Frontal cortex (tissue), 4 donors: ENCODE results near the gene CPT1A. TPM values are rescaled to one million over a fixed set of nuclear protein-coding genes. Genes with fewer than 3 reads are reported as not detected.

ENCODE experiments used
- DNase-seq, 2 donors: peaks; one replicate each; pipeline ENCODE4 v3.0.0; 2012; ENCODE audit warnings: low spot score in 2 of 2
- FAIRE-seq: peaks from 2 replicates; lab custom pipeline; 2012; peaks lifted over from hg19 to GRCh38; lab: Jason Lieb, UNC
- total RNA-seq: library from RNA; depleted of rRNA; stranded (reverse); fragments of >200 nt; gene quantifications from one replicate; pipeline ENCODE4 v1.2.3, GENCODE V29; 2014
- donor health status: control.
- donor health status: control.
- donor health status: control.

The CPT1A gene
- total RNA-seq, 1 donor from 2014 or later, result 4.5 TPM

- FAIRE-seq (no peak), DNase-seq (peak; percentile 51 to 71)
Observed at GRCh38 chr11:68855205-68855981, 13.7 kb upstream of the CPT1A start.

GRCh38 chr11:68854273-68854958 lies 12.7 kb upstream of the CPT1A start:
- DNase-seq (no peak), FAIRE-seq (no peak)

- DNase-seq (no peak), FAIRE-seq (no peak)
Observed at GRCh38 chr11:68852628-68853027, 10.9 kb upstream of the CPT1A start.

GRCh38 chr11:68848429-68848828 lies 6.7 kb upstream of the CPT1A start:
- no peak for DNase-seq
- no peak for FAIRE-seq

- no peak for FAIRE-seq
- no peak for DNase-seq
Observed at GRCh38 chr11:68847395-68847794, 5.7 kb upstream of the CPT1A start.

GRCh38 chr11:68845351-68846002 lies 3.8 kb upstream of the CPT1A start:
- DNase-seq, result no peak
- no peak for FAIRE-seq

GRCh38 chr11:68844801-68845200 lies 3.1 kb upstream of the CPT1A start:
- FAIRE-seq (no peak), DNase-seq (no peak)

- FAIRE-seq (no peak), DNase-seq (no peak)
Observed at GRCh38 chr11:68844376-68844775, 2.7 kb upstream of the CPT1A start.

- peak in 1 of 2 donors; percentile 49 for DNase-seq
- no peak for FAIRE-seq
Observed at GRCh38 chr11:68843703-68844312, 2.1 kb upstream of the CPT1A start.

- no peak for DNase-seq
- no peak for FAIRE-seq
Observed at GRCh38 chr11:68843052-68843561, 1.4 kb upstream of the CPT1A start.

GRCh38 chr11:68842427-68843051 lies 823 bp upstream of the CPT1A start:
- FAIRE-seq (no peak), DNase-seq (no peak)

- DNase-seq (peak; percentile 50 to 59), FAIRE-seq (no peak)
Observed at GRCh38 chr11:68840661-68841653, 759 bp downstream of the CPT1A start.

GRCh38 chr11:68839911-68840641 lies 1.6 kb downstream of the CPT1A start:
- DNase-seq, result no peak

GRCh38 chr11:68839054-68839865 lies 2.5 kb downstream of the CPT1A start:
- FAIRE-seq (no peak), DNase-seq (peak; percentile 91 to 94)

More at GRCh38 chr11:68839911-68840641, 1.6 kb downstream of the CPT1A start:
- FAIRE-seq, result no peak

GRCh38 chr11:68838572-68838964 lies 3.1 kb downstream of the CPT1A start:
- DNase-seq (no peak), FAIRE-seq (no peak)

GRCh38 chr11:68837583-68838571 lies 3.8 kb downstream of the CPT1A start:
- FAIRE-seq (no peak), DNase-seq (no peak)
